ENCODE data around the gene ZNF324B. TPM values are rescaled to one million over a fixed set of nuclear protein-coding genes. Genes with fewer than 3 reads are reported as not detected.
"Not testable (repeated sequence)": the region's sequence is repeated elsewhere in the genome, so short reads cannot be mapped to it uniquely, and the experiment has no call there.

The ZNF324B gene
- polyA plus RNA-seq (ENCODE audit: insufficient read length in 3 of 3) = 1 to 10 TPM; 5.0 to 5.5 (median 5.3) TPM

DNA sequence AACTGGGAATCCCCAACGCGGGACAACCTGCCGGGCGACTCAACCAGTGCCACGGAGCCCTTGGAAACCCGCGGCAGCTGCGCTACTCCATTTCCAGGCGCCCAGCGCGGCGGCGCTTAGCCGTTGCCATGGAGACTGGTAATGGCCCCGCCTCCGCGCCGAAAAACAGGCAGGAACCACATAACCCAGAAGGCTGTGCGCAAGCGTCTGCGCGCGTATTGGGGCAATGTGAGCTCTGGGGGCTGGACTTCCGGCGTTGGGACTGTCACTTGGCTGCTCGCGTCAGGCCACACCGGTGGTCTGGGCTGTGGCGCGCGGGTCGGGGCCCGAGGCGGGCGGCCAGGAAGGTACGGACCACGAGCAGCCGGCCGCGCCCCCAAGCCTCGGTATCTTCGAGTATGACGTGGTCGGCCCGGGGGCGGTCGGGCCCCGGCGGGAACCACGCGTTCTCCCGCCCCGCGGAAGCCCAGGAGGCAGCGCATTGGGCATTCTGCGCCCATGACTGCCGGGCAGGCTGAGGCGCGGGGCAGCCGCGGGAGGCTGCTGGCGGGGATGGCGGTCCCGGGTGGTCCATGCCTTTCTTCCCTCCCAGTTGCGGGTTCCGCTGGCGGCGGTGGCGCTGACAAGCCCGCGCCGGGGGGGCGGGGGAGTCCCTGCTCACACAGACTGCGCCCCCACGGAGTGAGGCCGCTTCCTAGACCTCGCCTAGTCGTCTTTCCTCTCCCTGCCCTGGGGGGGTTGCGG lies at the start of gene ZNF324B:
Gene ZNF324B, plus strand, starts transcription at position 265 of the 744 bp plus-strand sequence. CDS start 2,080 bp downstream, outside the sequence.
- peak; percentile 89 to 95 (median 91) for DNase-seq (ENCODE audit: low read depth in 3 of 3, low spot score in 2 of 3)

DNA sequence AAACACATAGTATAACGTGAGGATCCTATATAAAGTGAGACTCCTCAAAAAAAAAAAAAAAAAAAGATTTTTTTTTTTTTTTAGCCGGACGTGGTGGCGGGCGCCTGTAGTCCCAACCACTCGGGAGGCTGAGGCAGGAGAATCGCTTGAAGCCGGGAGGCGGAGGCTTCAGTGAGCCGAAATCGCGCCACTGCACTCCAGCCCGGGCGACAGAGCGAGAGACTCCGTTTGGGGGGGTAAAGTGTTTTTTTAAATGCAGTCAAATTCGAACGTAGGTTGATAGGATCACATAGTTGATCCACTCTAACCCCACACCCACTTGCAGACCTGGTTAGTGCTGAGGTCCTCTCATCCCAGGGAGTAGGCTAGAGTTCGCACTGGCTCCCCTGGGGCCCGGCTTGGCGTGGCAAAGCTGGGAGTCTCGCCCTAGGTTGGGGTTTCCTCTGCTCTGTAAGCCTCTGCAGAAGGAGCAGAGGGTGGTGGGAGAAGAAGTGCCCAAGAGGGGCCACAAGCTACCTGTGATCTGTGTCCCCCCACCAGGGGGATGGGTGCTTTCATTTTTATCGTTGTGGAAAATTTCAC lies 49.5 kb upstream of the ZNF324B start:
- DNase-seq (ENCODE audit: low read depth in 3 of 3, low spot score in 2 of 3) = no peak

DNA sequence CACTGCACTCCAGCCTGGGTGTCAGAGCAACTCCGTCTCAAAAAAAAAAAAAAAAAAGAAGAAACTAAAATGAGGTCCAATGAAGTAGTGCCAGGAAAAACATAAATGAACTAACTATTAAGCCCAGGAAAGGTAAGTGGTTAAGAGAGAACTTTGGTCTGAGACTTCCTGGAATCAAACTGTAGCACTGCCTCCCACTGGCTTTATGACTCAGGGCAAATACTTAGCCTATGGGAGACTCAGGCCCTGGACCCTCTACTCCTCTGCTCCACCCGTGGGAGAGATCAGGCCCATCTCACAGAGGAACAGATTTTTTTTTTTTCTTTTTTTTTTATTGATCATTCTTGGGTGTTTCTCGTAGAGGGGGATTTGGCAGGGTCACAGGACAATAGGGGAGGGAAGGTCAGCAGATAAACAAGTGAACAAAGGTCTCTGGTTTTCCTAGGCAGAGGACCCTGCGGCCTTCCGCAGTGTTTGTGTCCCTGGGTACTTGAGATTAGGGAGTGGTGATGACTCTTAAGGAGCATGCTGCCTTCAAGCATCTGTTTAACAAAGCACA lies 47.4 kb upstream of the ZNF324B start:
- not testable (repeated sequence) for DNase-seq (ENCODE audit: low read depth in 3 of 3, low spot score in 2 of 3)

DNA sequence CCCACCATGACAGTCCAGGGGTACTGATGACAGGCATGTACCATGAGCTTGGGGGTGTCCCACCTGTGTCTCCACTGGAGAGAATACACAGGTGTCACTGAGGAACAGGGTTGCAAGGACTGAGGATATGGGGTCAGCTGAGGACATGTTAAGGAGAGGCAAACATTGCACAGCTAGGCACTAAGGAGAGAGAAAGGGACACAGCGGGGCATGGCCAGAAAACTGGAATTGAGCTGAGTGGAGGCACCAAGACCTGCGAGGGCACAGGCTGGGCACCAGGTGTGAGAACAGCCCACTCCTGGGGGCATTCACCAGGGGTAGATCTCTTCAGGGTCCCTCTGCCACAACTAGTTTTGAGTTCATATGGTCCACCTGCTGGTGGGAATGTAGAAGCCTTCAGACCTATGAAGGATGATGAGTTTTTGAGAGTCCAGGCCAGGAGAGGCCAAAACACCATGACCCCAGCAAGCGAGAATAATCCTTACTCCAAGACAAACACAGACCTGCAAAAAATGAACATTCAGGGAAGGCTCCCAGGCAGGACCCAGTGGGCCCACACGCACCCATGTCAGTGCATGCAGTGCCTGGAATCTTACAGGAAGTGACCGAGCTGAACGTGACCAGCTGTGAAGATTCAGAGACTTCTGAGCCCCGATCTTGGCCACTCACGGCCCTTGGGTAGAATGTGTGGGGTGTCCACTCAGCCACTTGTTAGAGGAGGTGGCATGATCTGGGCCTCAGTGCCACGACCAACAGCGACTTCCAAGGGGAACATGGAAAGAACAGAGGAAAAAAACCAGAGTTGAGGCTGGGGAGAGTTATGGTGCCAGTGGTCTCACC lies 44.4 kb upstream of the ZNF324B start:
- no peak for DNase-seq (ENCODE audit: low read depth in 3 of 3, low spot score in 2 of 3)

DNA sequence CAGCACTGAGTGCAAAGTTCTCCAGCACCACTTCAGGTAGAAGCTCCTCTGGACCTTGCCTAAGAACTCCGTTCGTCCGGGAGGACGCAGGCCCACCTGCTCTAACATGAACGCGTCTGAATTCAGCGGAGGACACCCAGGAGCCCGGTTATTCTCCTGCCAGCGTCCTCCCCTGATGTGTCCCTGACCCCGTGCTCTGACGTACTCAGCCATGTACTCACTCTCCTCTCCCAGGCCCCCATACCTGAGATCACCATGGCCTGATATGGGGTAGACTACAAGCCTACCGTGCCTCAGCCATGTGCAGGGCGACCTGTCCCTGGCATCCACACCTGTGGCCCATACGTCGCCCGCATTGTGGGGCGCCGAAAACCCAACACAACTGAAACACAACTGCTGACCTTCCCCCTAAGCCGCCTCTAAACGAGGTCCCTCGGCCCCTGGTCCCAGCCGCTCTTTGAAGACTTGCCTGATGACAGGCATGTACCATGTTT lies 43.7 kb upstream of the ZNF324B start:
- no peak for DNase-seq (ENCODE audit: low read depth in 3 of 3, low spot score in 2 of 3)

DNA sequence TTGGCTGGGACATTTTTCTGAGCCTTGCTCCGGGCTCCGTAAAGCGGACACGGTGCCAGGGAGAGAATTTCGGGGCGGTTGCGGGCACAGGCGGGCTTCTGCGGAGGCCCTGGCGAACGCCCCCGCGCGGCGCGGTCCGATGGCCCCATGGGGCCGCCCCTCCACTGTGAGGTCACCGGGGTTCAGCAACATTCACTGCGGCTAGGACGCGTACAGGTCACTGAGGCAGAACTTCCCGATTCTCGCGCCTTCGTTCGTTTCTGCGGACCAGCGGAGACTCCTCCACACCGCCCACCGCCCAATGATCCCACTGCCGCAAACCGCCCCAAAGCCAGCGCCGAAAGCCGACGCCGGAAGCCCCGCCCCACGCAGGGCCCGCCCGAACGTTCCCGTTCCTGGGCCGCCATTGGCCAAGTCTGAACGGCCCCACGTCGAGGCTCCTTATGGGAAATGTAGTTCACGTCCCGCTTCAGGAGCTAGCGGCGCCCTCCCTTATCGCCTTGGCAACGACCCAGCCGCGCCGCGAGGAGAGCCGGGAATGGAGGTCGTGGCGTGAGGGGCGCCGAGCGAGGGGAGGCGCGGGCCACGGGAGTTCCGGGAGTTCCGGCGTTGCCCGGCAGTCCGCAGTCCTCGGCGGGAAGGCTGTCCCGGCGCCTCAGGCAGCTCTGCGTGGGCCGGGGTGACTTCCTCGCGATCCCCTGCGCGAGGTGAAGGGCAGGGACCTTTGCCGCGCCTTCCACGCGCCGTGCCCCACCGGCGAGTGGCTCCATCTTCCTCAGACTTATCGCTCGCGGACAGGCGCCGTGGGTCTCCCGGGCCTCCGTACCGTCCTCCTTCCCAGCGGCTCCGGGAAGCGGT lies 43.0 kb upstream of the ZNF324B start, which contains the start of gene ZNF584:
Gene ZNF584, plus strand, starts transcription at position 498 of the 858 bp plus-strand sequence. CDS start 499 bp downstream, outside the sequence.
- DNase-seq (ENCODE audit: low read depth in 3 of 3, low spot score in 2 of 3) = peak; percentile 78 to 96 (median 90)

DNA sequence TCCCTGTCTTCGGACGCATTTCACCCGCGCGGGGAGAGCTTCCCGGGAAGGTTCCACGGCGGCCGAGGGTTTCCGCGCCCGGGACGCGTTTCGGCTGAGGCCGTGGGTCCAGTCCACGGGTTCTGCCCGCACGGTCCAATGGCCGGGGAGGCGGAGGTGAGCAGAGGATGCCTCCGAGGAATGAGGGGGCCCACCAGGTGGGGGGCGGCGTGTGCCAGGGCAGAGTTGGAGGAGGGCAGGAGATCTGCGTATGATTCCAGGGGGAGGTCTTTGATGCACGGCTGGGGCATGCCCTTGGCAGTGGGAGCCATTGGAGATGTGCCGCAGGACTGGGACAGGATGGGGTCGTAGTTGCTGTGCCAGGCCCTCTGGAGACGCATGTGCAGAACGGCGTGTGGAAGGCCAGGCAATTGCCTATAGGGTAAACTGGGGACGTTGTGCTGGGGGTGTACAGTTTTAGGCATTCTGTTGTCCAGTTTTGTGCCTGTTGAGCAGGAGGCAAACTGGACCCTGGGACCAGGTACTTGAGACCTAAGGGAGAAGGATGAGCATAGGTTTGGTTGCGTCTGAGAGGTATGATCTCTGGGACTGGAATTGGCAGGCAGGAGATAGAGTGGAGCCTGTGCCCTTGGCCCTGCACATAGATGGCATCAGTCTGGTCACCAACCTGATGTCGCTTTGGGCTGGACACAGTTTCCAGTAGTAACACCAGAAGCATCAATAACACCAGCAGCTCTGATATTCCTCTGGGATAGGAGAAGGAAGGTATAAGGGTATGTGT lies 42.2 kb upstream of the ZNF324B start:
- no peak for DNase-seq (ENCODE audit: low read depth in 3 of 3, low spot score in 2 of 3)

DNA sequence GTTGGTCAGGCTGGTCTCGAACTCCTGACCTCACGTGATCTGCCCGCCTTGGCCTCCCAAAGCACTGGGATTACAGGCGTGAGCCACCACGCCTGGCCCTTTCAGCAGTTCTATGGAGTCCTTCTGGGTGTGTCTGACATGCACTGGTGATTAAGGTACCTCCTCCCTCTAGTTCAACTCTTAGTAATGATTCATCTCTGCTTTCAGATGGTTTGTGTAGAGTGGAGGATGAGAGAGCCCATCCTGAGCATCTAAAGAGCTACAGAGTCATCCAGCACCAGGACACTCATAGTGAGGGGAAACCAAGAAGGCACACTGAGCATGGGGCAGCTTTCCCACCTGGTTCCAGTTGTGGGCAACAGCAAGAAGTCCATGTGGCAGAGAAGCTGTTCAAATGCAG lies 34.8 kb upstream of the ZNF324B start:
- DNase-seq (ENCODE audit: low read depth in 3 of 3, low spot score in 2 of 3) = no peak

DNA sequence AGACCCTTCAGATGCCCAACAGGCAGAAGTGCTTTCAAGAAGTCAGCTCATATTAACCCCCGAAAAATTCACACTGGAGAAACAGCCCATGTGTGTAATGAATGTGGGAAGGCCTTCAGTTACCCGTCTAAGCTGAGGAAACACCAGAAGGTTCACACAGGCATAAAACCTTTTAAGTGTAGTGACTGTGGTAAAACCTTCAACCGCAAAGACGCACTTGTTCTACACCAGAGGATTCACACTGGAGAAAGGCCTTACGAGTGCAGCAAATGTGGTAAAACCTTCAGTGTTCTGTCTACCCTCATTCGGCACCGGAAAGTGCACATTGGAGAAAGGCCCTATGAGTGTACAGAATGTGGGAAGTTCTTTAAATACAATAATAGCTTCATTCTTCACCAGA lies 34.4 kb upstream of the ZNF324B start:
- no peak for DNase-seq (ENCODE audit: low read depth in 3 of 3, low spot score in 2 of 3)

DNA sequence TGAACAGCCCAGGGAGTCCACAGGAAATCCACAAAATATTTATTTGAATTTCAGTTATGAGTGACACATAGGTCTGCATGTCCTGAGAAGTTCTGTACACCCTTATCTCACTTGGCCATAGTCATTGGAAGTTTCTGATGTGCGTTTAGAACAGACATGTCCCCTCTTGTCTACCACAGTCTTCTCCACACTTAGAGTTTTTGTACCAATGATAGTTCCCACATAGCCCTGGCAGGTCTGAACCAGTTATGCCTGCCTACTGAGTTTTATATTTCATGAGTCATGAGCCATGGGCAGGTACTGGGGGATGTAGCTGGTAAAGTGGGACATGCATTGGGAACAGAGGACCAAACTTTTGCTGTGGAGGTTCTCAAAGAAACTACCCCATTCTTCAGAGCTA lies 22.8 kb upstream of the ZNF324B start:
- no peak for DNase-seq (ENCODE audit: low read depth in 3 of 3, low spot score in 2 of 3)

DNA sequence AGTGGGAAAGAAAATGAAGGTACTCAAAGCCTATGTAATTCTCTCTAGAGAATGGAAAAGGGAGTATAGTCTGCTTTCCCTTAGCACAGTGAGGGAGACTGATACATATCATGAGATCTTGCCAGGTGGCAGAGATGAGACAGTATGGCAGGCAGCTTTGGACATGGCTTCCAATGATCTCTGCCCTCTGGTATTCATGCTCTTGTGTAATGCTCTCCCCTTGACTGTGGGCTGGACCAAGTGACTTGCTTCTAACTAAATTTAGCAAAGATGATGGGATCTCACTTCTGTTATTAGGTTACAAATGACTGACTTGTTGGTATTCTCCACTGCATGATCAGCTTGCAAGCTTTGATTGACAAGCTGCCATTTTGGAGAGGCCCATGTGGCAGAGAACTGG lies 21.7 kb upstream of the ZNF324B start:
- no peak for DNase-seq (ENCODE audit: low read depth in 3 of 3, low spot score in 2 of 3)

DNA sequence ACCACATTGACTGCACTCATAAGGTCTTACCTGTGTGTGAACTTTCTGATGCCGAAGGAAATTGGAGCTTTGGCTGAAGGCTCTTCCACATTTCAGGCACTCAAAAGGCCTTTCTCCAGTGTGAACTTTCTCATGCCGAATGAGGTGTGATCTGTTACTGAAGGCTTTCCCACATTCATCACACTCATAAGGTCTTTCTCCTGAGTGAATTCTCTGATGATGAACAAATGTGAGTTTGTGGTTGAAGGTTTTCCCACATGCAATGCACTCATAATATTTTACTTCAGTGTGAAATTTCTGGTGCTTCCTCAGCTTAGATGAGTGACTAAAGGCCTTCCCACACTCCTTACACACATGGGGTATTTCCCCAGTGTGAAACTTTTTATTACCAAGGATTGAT lies 17.2 kb upstream of the ZNF324B start:
- DNase-seq (ENCODE audit: low read depth in 3 of 3, low spot score in 2 of 3) = no peak

DNA sequence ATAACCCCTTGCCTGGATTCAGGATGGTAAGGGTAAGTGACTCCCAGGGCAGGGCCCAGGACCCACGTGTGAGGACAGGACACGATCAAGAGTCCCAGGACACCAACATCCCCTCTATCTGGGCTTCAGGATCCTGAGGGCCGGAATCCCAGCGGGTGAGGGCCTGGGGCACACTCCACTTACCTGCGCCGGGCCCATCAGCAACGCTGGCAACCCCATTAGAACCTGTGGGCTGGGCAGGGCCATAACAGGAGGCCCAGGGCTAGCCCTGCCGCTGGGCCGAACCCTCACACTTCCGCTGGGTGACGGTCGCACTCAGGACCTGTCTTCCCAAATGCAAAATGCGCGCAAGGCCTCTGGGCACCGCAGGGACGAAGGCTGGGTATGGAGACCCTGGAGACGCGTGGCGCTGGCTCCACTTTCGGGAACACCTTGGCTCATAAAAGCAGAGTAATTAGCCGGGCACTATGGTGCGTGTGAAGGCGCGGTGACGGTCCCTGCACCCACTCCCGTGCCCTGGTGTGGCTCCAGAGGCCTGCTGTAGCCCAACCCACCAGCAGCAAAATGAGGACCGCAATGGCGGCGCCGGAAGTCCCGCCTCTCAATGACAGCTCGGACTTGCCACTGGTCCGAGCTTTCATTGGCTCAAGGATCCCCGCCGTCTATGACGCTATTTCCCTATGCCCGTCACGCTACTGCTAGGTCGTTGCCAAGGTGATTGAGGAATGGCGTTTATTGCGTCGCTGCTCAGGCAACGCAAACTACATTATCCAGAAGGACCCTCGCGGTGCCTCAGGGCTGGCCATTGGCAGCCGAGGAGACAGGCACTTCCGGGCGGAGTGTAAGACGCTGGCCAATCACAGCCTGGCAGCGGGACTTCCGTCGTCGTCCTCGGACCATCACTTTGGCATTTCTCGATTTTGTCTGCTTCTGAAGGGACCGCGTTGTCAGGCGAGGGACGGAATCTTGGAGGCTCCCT lies 11.6 kb upstream of the ZNF324B start, which contains the start of gene ZNF132:
Gene ZNF132, minus strand, starts transcription at position 578 of the 979 bp plus-strand sequence. Its CDS starts 332 bp downstream, at position 246.
- peak; percentile 98 to 99 (median 99) for DNase-seq (ENCODE audit: low read depth in 3 of 3, low spot score in 2 of 3)

DNA sequence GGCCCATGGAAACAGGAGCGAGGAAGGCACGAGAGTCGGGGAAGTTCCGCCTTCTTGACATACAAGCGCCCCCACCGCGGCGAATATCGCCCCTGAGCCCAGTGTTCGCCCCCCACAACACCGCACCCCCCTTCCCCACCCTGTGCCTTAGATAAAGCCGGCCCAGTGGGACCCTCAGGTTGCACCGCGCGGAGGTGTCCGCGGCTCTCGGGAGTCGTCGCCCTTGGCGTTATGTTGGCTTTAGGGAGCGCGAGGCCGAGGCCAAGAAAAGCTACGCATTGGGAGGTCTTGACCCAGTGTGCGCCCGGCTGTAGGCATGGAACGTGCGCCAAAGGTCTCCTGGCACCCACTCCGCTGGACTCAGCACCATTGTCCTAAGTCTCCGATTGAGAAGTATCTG lies 10.9 kb upstream of the ZNF324B start:
- no peak for DNase-seq (ENCODE audit: low read depth in 3 of 3, low spot score in 2 of 3)

DNA sequence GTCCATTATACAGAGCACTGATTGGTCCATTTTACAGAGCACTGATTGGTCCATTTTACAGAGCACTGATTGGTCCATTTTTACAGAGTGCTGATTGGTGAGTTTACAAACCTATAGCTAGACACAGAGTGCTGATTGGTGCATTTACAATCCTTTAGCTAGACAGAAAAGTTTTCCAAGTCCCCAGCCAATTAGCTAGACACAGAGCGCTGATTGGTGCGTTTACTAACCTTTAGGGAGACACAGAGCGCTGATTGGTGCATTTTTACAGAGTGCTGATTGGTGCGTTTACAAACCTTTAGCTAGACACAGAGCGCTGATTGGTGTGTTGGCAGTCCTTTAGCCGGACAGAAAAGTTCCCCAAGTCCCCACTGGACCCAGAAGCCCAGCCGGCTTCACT lies 8.4 kb upstream of the ZNF324B start:
- not testable (repeated sequence) for DNase-seq (ENCODE audit: low read depth in 3 of 3, low spot score in 2 of 3)

DNA sequence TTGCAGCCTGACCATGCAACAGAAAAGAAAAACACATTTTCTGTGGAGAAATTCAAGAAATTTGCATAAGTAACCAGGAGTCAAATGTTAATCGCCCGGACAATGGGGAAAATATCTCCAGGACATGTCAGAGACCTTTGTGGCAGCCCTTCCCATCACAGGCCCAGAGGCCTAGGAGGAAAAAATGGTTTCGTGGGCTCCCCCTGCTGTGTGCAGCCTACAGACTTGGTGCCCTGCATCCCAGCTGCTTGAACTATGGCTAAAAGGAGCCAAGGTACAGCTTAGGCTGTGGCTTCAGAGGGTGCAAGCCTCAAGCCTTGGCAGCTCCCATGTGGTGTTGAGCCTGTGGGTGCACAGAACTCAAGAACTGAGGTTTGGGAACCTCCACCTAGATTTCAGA lies 2.6 kb upstream of the ZNF324B start:
- not testable (repeated sequence) for DNase-seq (ENCODE audit: low read depth in 3 of 3, low spot score in 2 of 3)

DNA sequence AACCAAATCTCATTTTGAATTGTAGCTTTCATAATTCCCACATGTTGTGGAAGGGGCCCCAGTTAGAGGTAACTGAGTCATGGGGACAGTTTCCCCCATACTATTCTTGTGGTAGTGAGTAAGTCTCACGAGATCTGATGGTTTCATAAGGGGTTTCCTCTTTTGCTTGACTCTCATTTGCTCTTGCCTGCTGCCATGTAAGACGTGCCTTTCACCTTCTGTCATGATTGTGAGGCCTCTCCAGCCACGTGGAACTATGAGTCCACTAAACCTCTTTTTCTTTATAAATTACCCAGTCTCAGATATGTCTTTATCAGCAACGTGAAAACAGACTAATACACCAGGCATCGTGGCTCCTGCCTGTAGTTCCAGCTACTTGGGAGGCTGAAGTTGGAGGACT lies 1.4 kb upstream of the ZNF324B start:
- not testable (repeated sequence) for DNase-seq (ENCODE audit: low read depth in 3 of 3, low spot score in 2 of 3)
